HG03139 (cell line): ENCODE data around the gene ENPP3.
"Not testable (repeated sequence)": the region's sequence is repeated elsewhere in the genome, so short reads cannot be mapped to it uniquely, and the experiment has no call there.

ENCODE experiments used
- ATAC-seq: cut with Tn5 transposase; IDR thresholded peaks from one replicate; pipeline ENCODE4 v1.9.1; 2021; ENCODE audit not compliant: unreplicated experiment

ENPP3 gene

GRCh38 chr6:131733376-131734016, 96.4 kb downstream of the ENPP3 start:
- ATAC-seq: no peak

- ATAC-seq: no peak
These were observed 99.0 kb downstream of the ENPP3 start for GRCh38 chr6:131736003-131736596.

DNA sequence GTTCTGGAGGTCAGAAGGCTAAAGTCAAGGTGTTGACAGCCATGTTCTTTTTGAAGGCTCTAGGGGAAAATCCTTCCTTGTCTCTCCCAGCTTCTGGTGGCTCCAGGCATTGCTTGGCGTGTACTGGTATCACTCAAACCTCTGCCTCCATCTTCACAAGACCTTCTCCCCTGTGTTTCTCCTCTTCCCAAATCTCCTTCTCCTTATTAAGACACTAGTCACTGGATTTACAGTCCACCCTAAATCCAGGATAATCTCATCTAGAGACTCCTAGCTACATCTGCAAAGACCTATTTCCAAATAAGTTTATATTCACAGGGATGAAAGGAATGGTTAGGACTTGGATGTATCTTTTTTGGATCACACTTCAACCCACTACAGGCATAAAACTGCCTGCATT, 99.7 kb downstream of the ENPP3 start:
- ATAC-seq: no peak

- ATAC-seq: no peak
These were observed 102.0 kb downstream of the ENPP3 start for GRCh38 chr6:131739136-131739535.

- no peak for ATAC-seq
These were observed 103.1 kb downstream of the ENPP3 start for GRCh38 chr6:131740161-131740560.

GRCh38 chr6:131741688-131742393, 104.7 kb downstream of the ENPP3 start:
- no peak for ATAC-seq

GRCh38 chr6:131744432-131745287, 107.6 kb downstream of the ENPP3 start:
- ATAC-seq: no peak

GRCh38 chr6:131745476-131745875, 108.4 kb downstream of the ENPP3 start:
- no peak for ATAC-seq

- no peak for ATAC-seq
These were observed 110.8 kb downstream of the ENPP3 start for GRCh38 chr6:131747821-131748353.

DNA sequence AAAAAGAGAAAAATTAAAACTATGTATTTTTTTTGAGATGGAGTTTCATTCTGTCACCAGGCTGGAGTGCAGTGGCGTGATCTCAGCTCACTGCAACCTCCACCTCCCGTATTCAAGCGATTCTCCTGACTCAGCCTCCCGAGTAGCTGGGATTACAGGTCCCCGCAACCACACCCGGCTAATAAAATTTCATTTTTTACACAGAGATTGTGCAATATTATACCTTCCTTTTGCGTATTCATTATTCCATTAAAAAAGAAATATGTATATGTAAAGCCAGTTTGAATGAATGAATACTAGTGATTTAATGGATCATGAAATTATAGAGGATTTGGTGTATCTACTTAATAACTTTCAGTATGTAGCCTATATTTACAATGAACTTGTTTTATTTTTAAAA, 111.9 kb downstream of the ENPP3 start:
- ATAC-seq: no peak

GRCh38 chr6:131751012-131751715, 114.1 kb downstream of the ENPP3 start:
- ATAC-seq: not testable (repeated sequence)

- ATAC-seq: no peak
These were observed 117.0 kb downstream of the ENPP3 start for GRCh38 chr6:131754088-131754487.

GRCh38 chr6:131754715-131755567, 117.8 kb downstream of the ENPP3 start:
- ATAC-seq: no peak

DNA sequence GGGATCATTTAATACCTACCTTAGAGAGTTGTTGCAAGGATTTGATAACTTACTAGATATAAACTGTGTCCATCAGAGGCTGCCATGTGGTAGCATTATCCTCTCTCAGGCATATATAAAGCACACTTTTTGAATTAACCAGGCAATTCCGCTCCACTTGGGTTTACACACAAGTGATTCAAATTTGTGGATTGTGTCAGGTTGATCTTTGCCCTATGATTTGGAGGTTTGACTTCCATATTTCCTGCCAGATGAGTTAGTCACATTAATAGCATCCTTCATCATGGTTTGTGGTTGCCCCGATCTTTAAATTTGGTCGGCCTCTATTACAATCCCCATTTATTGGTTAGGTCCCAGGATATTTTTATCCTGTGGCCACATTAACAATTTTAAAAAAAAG, 118.5 kb downstream of the ENPP3 start:
- no peak for ATAC-seq

GRCh38 chr6:131756039-131756438, 118.9 kb downstream of the ENPP3 start:
- no peak for ATAC-seq

GRCh38 chr6:131758920-131759319, 121.8 kb downstream of the ENPP3 start:
- ATAC-seq: no peak

GRCh38 chr6:131761060-131761761, 124.1 kb downstream of the ENPP3 start:
- no peak for ATAC-seq

- no peak for ATAC-seq
These were observed 124.6 kb downstream of the ENPP3 start for GRCh38 chr6:131761762-131762067.

GRCh38 chr6:131762984-131763383, 125.9 kb downstream of the ENPP3 start:
- no peak for ATAC-seq
